Measurements from ENCODE around the gene LANCL2. TPM values are rescaled to one million over a fixed set of nuclear protein-coding genes. Genes with fewer than 3 reads are reported as not detected.

LANCL2 gene
- total RNA-seq, 2 donors from 2014 or later = 6.6 to 11.4 TPM

GRCh38 chr7:55463686-55464262, 98.6 kb downstream of the LANCL2 start:
- no peak for DNase-seq (ENCODE audit: low spot score)
- peaks cover 22% of the 10 kb centered on the region for H3K36me3 ChIP-seq
- TF ChIP-seq, protein P1, sequence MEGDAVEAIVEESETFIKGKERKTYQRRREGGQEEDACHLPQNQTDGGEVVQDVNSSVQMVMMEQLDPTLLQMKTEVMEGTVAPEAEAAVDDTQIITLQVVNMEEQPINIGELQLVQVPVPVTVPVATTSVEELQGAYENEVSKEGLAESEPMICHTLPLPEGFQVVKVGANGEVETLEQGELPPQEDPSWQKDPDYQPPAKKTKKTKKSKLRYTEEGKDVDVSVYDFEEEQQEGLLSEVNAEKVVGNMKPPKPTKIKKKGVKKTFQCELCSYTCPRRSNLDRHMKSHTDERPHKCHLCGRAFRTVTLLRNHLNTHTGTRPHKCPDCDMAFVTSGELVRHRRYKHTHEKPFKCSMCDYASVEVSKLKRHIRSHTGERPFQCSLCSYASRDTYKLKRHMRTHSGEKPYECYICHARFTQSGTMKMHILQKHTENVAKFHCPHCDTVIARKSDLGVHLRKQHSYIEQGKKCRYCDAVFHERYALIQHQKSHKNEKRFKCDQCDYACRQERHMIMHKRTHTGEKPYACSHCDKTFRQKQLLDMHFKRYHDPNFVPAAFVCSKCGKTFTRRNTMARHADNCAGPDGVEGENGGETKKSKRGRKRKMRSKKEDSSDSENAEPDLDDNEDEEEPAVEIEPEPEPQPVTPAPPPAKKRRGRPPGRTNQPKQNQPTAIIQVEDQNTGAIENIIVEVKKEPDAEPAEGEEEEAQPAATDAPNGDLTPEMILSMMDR (IDR thresholded peaks at IDR 0.05) = no peak

DNA sequence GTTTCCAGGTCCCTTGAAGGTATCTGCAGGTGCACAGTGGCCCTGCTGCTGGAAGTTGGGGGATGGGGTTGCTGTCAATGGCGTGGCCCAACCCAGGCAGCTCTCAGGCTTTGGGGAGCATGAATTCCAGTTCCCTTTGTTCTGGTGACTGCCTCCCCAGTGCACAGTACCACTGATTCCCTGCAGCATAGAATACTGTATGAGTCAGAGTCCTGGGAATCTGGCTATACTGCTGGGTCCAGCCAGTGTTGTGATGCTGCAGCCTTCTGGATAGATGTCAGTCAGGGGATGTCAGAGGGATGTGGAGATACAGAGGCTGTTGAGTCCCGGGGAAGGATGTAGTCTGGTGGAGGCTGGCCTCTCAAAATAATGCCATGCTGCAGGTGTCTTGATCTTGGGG, 99.3 kb downstream of the LANCL2 start:
- ATAC-seq (ENCODE audit: insufficient number of reproducible peaks, low FRiP score, low read depth) (no peak), DNase-seq (ENCODE audit: low spot score) (no peak)
- H3K4me3 ChIP-seq = no peak overlapping the region
- H3K4me1 ChIP-seq (ENCODE audit: control insufficient read depth in 1 of 2, low read depth in 2 of 2) = no peaks in the 10 kb centered on the region
- H3K27ac ChIP-seq = no peak overlapping the region
- H3K9me3 ChIP-seq = peaks cover 18% of the 10 kb centered on the region
- peaks cover 22% of the 10 kb centered on the region for H3K36me3 ChIP-seq
- H3K27me3 ChIP-seq (replicated peaks; ENCODE audit: insufficient read depth) = no peaks in the 10 kb centered on the region
- TF ChIP-seq, protein P1 (IDR thresholded peaks at IDR 0.05) = no peak

More at GRCh38 chr7:55463686-55464262, 98.6 kb downstream of the LANCL2 start:
- H3K9me3 ChIP-seq = peaks cover 25% of the 10 kb centered on the region
- no peak overlapping the region for H3K4me3 ChIP-seq
- no peaks in the 10 kb centered on the region for H3K4me1 ChIP-seq (ENCODE audit: control insufficient read depth in 1 of 2, low read depth in 2 of 2)
- no peak for ATAC-seq (ENCODE audit: insufficient number of reproducible peaks, low FRiP score, low read depth)
- H3K27ac ChIP-seq = no peak overlapping the region
- no peaks in the 10 kb centered on the region for H3K27me3 ChIP-seq (replicated peaks; ENCODE audit: insufficient read depth)

- Histone ChIP-seq H3K27me3 (replicated peaks; ENCODE audit: insufficient read depth) (no peaks in the 10 kb centered on the region), H3K4me3 (no peak overlapping the region), H3K36me3 (peaks cover 22% of the 10 kb centered on the region), H3K9me3 (peaks cover 10% of the 10 kb centered on the region), H3K4me1 (ENCODE audit: control insufficient read depth in 1 of 2, low read depth in 2 of 2) (no peaks in the 10 kb centered on the region), H3K27ac (no peak overlapping the region)
- DNase-seq (ENCODE audit: low spot score) = no peak
- no peak for ATAC-seq (ENCODE audit: insufficient number of reproducible peaks, low FRiP score, low read depth)
- TF ChIP-seq, protein P1 (IDR thresholded peaks at IDR 0.05) = no peak
These were observed 100.6 kb downstream of the LANCL2 start for GRCh38 chr7:55465691-55466090.

DNA sequence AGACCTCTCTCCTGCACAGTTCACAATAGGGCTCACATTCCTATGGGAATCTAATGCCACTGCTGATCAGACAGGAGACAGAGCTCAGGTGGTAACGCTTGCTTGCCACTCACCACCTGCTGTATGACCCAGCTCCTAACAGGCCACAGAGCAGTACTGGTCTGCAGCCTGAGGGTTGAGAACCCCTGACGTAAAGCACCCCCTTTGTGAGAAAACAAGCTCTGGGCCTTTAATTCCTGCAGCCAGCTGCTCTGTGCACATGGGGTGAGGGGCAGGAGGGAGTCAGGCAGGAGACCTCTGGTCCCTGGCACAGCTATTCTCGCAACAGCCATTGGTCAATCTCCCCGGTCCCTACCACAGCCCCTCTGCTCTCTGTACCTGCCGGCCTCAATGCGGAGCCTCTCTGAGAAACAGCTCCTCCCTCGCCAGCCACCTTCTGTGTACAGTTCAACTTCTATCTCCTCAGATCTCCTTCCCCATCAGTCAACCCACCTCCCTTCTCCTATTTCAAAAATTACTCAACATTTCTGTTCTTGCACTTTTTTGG, 102.0 kb downstream of the LANCL2 start:
- ATAC-seq (ENCODE audit: insufficient number of reproducible peaks, low FRiP score, low read depth) (no peak), DNase-seq (ENCODE audit: low spot score) (no peak)
- peaks cover 25% of the 10 kb centered on the region for H3K36me3 ChIP-seq
- H3K27me3 ChIP-seq (replicated peaks; ENCODE audit: insufficient read depth) = no peaks in the 10 kb centered on the region
- no peaks in the 10 kb centered on the region for H3K4me1 ChIP-seq (ENCODE audit: control insufficient read depth in 1 of 2, low read depth in 2 of 2)
- TF ChIP-seq, protein P1 (IDR thresholded peaks at IDR 0.05) = no peak
- H3K4me3 ChIP-seq = no peak overlapping the region
- H3K27ac ChIP-seq = no peak overlapping the region
- H3K9me3 ChIP-seq = peaks cover 2% of the 10 kb centered on the region

GRCh38 chr7:55468495-55468894, 103.4 kb downstream of the LANCL2 start:
- H3K36me3 ChIP-seq = peaks cover 29% of the 10 kb centered on the region
- no peaks in the 10 kb centered on the region for H3K4me1 ChIP-seq (ENCODE audit: control insufficient read depth in 1 of 2, low read depth in 2 of 2)
- H3K27ac ChIP-seq = no peak overlapping the region
- H3K9me3 ChIP-seq = no peaks in the 10 kb centered on the region
- DNase-seq (ENCODE audit: low spot score) = no peak
- no peak overlapping the region for H3K4me3 ChIP-seq
- no peak for ATAC-seq (ENCODE audit: insufficient number of reproducible peaks, low FRiP score, low read depth)
- H3K27me3 ChIP-seq (replicated peaks; ENCODE audit: insufficient read depth) = no peaks in the 10 kb centered on the region
- TF ChIP-seq, protein P1 (IDR thresholded peaks at IDR 0.05) = no peak
